GM04504 (cell line): ENCODE results near the gene SLC29A1.
A peak's percentile ranks its signal among the peaks of the same experiment; 100 is the strongest.
"Not testable (repeated sequence)": the region's sequence is repeated elsewhere in the genome, so short reads cannot be mapped to it uniquely, and the experiment has no call there.

Source experiments
- DNase-seq: peaks from one replicate; pipeline ENCODE4 v3.0.0-alpha.2; 2012; ENCODE audit warnings: low read depth

SLC29A1 gene

GRCh38 chr6:44223319-44224028 is at the start of gene SLC29A1:
SLC29A1 (plus strand) TSS chr6:44223595; CDS start chr6:44227314, 3,719 bp downstream.
- DNase-seq = no peak

GRCh38 chr6:44176130-44176761 is 47.1 kb upstream of the SLC29A1 start:
- DNase-seq = no peak

GRCh38 chr6:44176762-44177509 is 46.5 kb upstream of the SLC29A1 start:
- DNase-seq = no peak

- peak; percentile 3 for DNase-seq
Measured at GRCh38 chr6:44177691-44178423, 45.5 kb upstream of the SLC29A1 start.

GRCh38 chr6:44178424-44179071 is 44.8 kb upstream of the SLC29A1 start:
- DNase-seq = no peak

GRCh38 chr6:44179072-44179536 is 44.3 kb upstream of the SLC29A1 start:
- DNase-seq = no peak

GRCh38 chr6:44179648-44180047 is 43.7 kb upstream of the SLC29A1 start:
- DNase-seq = no peak

- DNase-seq = no peak
Measured at GRCh38 chr6:44180406-44180805, 43.0 kb upstream of the SLC29A1 start.

- DNase-seq = no peak
Measured at GRCh38 chr6:44180886-44181285, 42.5 kb upstream of the SLC29A1 start.

GRCh38 chr6:44181784-44182183 is 41.6 kb upstream of the SLC29A1 start:
- not testable (repeated sequence) for DNase-seq

- DNase-seq = no peak
Measured at GRCh38 chr6:44182911-44183390, 40.4 kb upstream of the SLC29A1 start.

- DNase-seq = no peak
Measured at GRCh38 chr6:44183783-44184182, 39.6 kb upstream of the SLC29A1 start.

- DNase-seq = not testable (repeated sequence)
Measured at GRCh38 chr6:44185356-44185755, 38.0 kb upstream of the SLC29A1 start.

GRCh38 chr6:44185953-44186634 is 37.3 kb upstream of the SLC29A1 start:
- no peak for DNase-seq

- DNase-seq = no peak
Measured at GRCh38 chr6:44186635-44187025, 36.8 kb upstream of the SLC29A1 start.

- DNase-seq = no peak
Measured at GRCh38 chr6:44188819-44189218, 34.6 kb upstream of the SLC29A1 start.

- no peak for DNase-seq
Measured at GRCh38 chr6:44189257-44189656, 34.1 kb upstream of the SLC29A1 start.

GRCh38 chr6:44190715-44191114 is 32.7 kb upstream of the SLC29A1 start:
- DNase-seq = no peak

GRCh38 chr6:44192428-44193041 is 30.9 kb upstream of the SLC29A1 start:
- no peak for DNase-seq

- no peak for DNase-seq
Measured at GRCh38 chr6:44193307-44193910, 30.0 kb upstream of the SLC29A1 start.
